ENCODE data around the gene UBL7.

GRCh38 chr15:74504418-74504817 lies 43.5 kb upstream of the UBL7 start:
- TF ChIP-seq POLR2A (IDR thresholded peaks at IDR 0.05; ENCODE audit: borderline replicate concordance, extremely low read depth, insufficient read depth, insufficient read length) (no peak), REST (IDR thresholded peaks at IDR 0.05; ENCODE audit: low read depth) (no peak), CTCF (IDR thresholded peaks at IDR 0.05 in 2 of 3, conservative IDR thresholded peaks at IDR 0.05 in 1 of 3; ENCODE audit: borderline replicate concordance in 1 of 3, insufficient read depth in 1 of 3, low read depth in 2 of 3, low read length in 2 of 3) (no peak), EZH2 (IDR thresholded peaks at IDR 0.05) (no peak), CEBPB (IDR thresholded peaks at IDR 0.05; ENCODE audit: low read depth) (no peak), EZH2phosphoT487 (IDR thresholded peaks at IDR 0.05; ENCODE audit: borderline replicate concordance) (no peak), POLR2AphosphoS5 (IDR thresholded peaks at IDR 0.05; ENCODE audit: low read depth, low read length) (no peak), TCF7L2 (IDR thresholded peaks at IDR 0.05; ENCODE audit: borderline replicate concordance, extremely low read depth, insufficient read depth, insufficient read length) (no peak), ZNF274 (IDR thresholded peaks at IDR 0.05; ENCODE audit: low read depth, low read length) (no peak)
- TF ChIP-seq, protein P1, sequence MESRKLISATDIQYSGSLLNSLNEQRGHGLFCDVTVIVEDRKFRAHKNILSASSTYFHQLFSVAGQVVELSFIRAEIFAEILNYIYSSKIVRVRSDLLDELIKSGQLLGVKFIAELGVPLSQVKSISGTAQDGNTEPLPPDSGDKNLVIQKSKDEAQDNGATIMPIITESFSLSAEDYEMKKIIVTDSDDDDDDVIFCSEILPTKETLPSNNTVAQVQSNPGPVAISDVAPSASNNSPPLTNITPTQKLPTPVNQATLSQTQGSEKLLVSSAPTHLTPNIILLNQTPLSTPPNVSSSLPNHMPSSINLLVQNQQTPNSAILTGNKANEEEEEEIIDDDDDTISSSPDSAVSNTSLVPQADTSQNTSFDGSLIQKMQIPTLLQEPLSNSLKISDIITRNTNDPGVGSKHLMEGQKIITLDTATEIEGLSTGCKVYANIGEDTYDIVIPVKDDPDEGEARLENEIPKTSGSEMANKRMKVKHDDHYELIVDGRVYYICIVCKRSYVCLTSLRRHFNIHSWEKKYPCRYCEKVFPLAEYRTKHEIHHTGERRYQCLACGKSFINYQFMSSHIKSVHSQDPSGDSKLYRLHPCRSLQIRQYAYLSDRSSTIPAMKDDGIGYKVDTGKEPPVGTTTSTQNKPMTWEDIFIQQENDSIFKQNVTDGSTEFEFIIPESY (IDR thresholded peaks at IDR 0.05; ENCODE audit: extremely low read depth, insufficient replicate concordance, low read length), result no peak
